SK-N-SH treated with all-trans-retinoic acid at 6 μM for 48 hours (cell line): ENCODE data around the gene BSPRY.

Experiments used
- ATAC-seq: fragments of 200-7000 bp; cut with Tn5 transposase; 3 replicates; pipeline ENCODE4 v1.9.1; 2020; ENCODE audit warnings: mild to moderate bottlenecking, moderate library complexity
- ARNTL ChIP-seq: fragments of 450-650 bp; formaldehyde crosslinking; IDR thresholded peaks from 2 replicates; pipeline ENCODE4 v1.5.0; 2020; ENCODE audit warnings: low read depth, mild to moderate bottlenecking, moderate library complexity, borderline replicate concordance
- BACH2 ChIP-seq: fragments of 250-450 bp; sonication (Bioruptor Pico); IDR thresholded peaks from 2 replicates; pipeline ENCODE4 v1.9.0; 2021; ENCODE audit warnings: mild to moderate bottlenecking, borderline replicate concordance
- CSDC2 ChIP-seq: fragments of 250-450 bp; sonication (Bioruptor Pico); IDR thresholded peaks from 2 replicates; pipeline ENCODE4 v1.5.0; 2020; ENCODE audit warnings: mild to moderate bottlenecking, moderate library complexity
- ESRRG ChIP-seq: fragments of 250-450 bp; sonication (Bioruptor Pico); IDR thresholded peaks from 2 replicates; pipeline ENCODE4 v1.6.1; 2021; ENCODE audit warnings: mild to moderate bottlenecking
- GLIS3 ChIP-seq: fragments of 250-450 bp; sonication (Bioruptor Pico); IDR thresholded peaks from 2 replicates; pipeline ENCODE4 v1.5.0; 2020; ENCODE audit warnings: mild to moderate bottlenecking, moderate library complexity
- ISL1 ChIP-seq: fragments of 250-450 bp; sonication (Bioruptor Pico); IDR thresholded peaks from 2 replicates; pipeline ENCODE4 v2.1.2; 2022; ENCODE audit warnings: mild to moderate bottlenecking, moderate library complexity
- RARB ChIP-seq: fragments of 250-450 bp; sonication (Bioruptor Pico); IDR thresholded peaks from 2 replicates; pipeline ENCODE4 v1.8.0; 2021; ENCODE audit warnings: mild to moderate bottlenecking, moderate library complexity
- SNAI2 ChIP-seq: fragments of 250-450 bp; sonication (Bioruptor Pico); IDR thresholded peaks from 2 replicates; pipeline ENCODE4 v1.5.0; 2020; ENCODE audit warnings: mild to moderate bottlenecking, moderate library complexity
- TCF4 ChIP-seq: fragments of 250-450 bp; sonication (Bioruptor Pico); IDR thresholded peaks from 2 replicates; pipeline ENCODE4 v1.8.0; 2021; ENCODE audit warnings: mild to moderate bottlenecking, moderate library complexity, borderline replicate concordance
- TOX ChIP-seq: fragments of 250-450 bp; sonication (Bioruptor Pico); IDR thresholded peaks from 2 replicates; pipeline ENCODE4 v1.8.0; 2021; ENCODE audit warnings: mild to moderate bottlenecking, moderate library complexity, borderline replicate concordance
- ZC3H10 ChIP-seq: fragments of 250-450 bp; sonication (Bioruptor Pico); IDR thresholded peaks from 2 replicates; pipeline ENCODE4 v1.5.1; 2021; ENCODE audit warnings: mild to moderate bottlenecking, moderate library complexity
- ZFP30 ChIP-seq: fragments of 450-650 bp; formaldehyde crosslinking; IDR thresholded peaks from 2 replicates; pipeline ENCODE4 v1.5.0; 2022; ENCODE audit warnings: mild to moderate bottlenecking, moderate library complexity
- ZNF565 ChIP-seq: fragments of 450-650 bp; formaldehyde crosslinking; conservative IDR thresholded peaks from 2 replicates; pipeline ENCODE4 v1.5.0; 2020; ENCODE audit warnings: low read depth, mild to moderate bottlenecking, moderate library complexity
- ZNF70 ChIP-seq: fragments of 450-650 bp; formaldehyde crosslinking; IDR thresholded peaks from 2 replicates; pipeline ENCODE4 v1.5.0; 2020; ENCODE audit warnings: mild to moderate bottlenecking, moderate library complexity
- ZNF8 ChIP-seq: fragments of 450-650 bp; formaldehyde crosslinking; IDR thresholded peaks from 2 replicates; pipeline ENCODE4 v1.5.0; 2020; ENCODE audit warnings: mild to moderate bottlenecking, moderate library complexity
- TF ChIP-seq, protein P1 (sequence below): fragments of 250-450 bp; sonication (Bioruptor Pico); IDR thresholded peaks from 2 replicates; pipeline ENCODE4 v1.5.1; 2021; ENCODE audit warnings: mild to moderate bottlenecking, moderate library complexity
- TF ChIP-seq, protein P2 (sequence below): fragments of 250-450 bp; sonication (Bioruptor Pico); IDR thresholded peaks from 2 replicates; pipeline ENCODE4 v1.8.0; 2020; ENCODE audit warnings: mild to moderate bottlenecking, moderate library complexity, borderline replicate concordance
- TF ChIP-seq, protein P3 (sequence below): fragments of 250-450 bp; sonication (Bioruptor Pico); IDR thresholded peaks from 2 replicates; pipeline ENCODE4 v1.5.0; 2020; ENCODE audit warnings: mild to moderate bottlenecking, moderate library complexity
- TF ChIP-seq, protein P4 (sequence below): fragments of 250-450 bp; sonication (Bioruptor Pico); IDR thresholded peaks from 2 replicates; pipeline ENCODE4 v1.8.0; 2021; ENCODE audit warnings: low read depth, mild to moderate bottlenecking, moderate library complexity, borderline replicate concordance

Gene BSPRY

DNA sequence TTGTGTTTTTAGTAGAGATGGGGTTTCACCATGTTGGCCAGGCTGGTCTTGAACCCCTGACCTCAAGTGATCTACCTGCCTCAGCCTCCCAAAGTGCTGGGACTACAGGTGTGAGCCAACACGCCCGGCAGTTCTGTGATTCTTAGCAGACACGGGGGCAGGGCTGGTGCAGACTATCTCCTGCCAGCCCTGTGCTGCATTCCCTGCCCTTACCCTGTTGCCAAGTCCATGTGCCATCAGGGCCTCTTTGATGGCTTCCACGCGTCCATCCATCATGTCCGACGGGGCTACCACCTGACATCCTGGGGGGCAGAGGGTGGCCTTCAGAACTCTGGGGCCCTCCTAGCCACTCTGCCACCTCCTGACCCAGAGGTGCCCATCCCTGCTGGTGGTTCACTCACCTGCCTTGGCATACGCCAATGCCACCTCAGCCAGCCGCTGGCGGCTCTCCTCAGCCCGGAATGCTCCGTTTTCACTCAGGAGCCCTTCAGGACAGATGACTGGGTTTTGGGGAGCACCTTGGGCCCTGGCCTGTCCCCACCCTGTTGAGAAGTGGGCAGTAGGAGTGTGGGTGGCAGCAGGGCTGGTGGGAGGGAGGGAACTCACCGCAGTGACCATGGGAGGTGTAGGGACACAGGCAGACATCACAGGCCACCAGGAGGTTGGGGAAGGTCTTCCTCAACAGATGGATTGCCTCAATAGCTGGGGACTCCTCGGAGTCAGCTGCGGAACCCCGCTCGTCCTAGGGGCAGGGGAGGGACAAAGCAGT lies 41.0 kb downstream of the BSPRY start:
- no peak for ATAC-seq
- TF ChIP-seq ISL1 (CRISPR knock-in tag) (no peak), ZFP30 (CRISPR knock-in tag) (no peak), TOX (CRISPR knock-in tag) (no peak), BACH2 (CRISPR knock-in tag) (no peak)

DNA sequence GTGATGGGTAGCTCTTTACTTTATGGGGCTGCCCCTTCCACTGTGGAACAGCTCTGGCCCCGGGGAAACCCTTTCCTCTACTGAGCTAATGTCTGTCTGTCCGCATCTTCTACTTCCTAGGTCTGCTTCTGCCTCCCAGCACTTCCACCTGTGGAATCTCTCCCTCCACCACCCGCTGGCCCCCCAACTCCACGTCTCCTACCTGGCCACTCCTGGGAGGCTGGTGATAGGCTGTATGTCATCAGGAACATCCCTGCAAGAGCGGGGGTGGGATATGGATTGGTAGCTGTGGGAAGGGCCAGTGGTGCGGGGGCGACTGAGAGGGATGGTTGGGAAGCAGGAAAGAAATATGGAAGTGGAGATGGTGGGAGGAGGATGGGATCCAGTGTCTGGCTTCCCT lies 42.6 kb downstream of the BSPRY start:
- ATAC-seq = no peak

DNA sequence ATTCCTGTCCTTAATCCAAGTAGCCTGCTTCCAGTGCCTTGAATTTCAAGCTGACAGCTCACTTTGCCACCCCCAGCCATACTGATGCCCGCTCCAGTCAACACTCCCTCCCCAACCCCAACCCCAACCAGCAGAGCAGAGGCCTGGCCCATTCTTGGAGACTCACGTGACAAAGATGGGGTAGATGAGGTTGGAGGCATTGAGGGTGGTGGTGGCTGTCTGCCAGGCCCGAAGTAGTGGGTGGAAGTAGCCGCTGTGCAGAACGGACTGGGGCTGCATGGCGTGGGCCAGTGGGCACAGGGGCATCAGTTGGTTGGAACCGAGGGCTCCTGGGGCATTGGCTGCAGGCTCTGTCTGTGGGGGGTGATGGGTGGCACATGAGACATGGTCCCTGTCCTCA lies 43.9 kb downstream of the BSPRY start:
- TF ChIP-seq BACH2 (CRISPR knock-in tag) (no peak), ZNF565 (CRISPR knock-in tag) (no peak), ZFP30 (CRISPR knock-in tag) (no peak), ARNTL (CRISPR knock-in tag) (no peak), ESRRG (CRISPR knock-in tag) (no peak), TOX (CRISPR knock-in tag) (no peak), ZNF70 (CRISPR knock-in tag) (no peak), TCF4 (CRISPR knock-in tag) (no peak), SNAI2 (no peak), GLIS3 (CRISPR knock-in tag) (no peak)
- TF ChIP-seq, protein P1, sequence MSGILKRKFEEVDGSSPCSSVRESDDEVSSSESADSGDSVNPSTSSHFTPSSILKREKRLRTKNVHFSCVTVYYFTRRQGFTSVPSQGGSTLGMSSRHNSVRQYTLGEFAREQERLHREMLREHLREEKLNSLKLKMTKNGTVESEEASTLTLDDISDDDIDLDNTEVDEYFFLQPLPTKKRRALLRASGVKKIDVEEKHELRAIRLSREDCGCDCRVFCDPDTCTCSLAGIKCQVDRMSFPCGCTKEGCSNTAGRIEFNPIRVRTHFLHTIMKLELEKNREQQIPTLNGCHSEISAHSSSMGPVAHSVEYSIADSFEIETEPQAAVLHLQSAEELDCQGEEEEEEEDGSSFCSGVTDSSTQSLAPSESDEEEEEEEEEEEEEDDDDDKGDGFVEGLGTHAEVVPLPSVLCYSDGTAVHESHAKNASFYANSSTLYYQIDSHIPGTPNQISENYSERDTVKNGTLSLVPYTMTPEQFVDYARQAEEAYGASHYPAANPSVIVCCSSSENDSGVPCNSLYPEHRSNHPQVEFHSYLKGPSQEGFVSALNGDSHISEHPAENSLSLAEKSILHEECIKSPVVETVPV = no peak
- TF ChIP-seq, protein P2, sequence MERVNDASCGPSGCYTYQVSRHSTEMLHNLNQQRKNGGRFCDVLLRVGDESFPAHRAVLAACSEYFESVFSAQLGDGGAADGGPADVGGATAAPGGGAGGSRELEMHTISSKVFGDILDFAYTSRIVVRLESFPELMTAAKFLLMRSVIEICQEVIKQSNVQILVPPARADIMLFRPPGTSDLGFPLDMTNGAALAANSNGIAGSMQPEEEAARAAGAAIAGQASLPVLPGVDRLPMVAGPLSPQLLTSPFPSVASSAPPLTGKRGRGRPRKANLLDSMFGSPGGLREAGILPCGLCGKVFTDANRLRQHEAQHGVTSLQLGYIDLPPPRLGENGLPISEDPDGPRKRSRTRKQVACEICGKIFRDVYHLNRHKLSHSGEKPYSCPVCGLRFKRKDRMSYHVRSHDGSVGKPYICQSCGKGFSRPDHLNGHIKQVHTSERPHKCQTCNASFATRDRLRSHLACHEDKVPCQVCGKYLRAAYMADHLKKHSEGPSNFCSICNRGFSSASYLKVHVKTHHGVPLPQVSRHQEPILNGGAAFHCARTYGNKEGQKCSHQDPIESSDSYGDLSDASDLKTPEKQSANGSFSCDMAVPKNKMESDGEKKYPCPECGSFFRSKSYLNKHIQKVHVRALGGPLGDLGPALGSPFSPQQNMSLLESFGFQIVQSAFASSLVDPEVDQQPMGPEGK (CRISPR knock-in tag) = no peak
- ATAC-seq = no peak

More for the DNA sequence above, 42.6 kb downstream of the BSPRY start:
- TF ChIP-seq GLIS3 (CRISPR knock-in tag) (no peak), ZFP30 (CRISPR knock-in tag) (no peak)

DNA sequence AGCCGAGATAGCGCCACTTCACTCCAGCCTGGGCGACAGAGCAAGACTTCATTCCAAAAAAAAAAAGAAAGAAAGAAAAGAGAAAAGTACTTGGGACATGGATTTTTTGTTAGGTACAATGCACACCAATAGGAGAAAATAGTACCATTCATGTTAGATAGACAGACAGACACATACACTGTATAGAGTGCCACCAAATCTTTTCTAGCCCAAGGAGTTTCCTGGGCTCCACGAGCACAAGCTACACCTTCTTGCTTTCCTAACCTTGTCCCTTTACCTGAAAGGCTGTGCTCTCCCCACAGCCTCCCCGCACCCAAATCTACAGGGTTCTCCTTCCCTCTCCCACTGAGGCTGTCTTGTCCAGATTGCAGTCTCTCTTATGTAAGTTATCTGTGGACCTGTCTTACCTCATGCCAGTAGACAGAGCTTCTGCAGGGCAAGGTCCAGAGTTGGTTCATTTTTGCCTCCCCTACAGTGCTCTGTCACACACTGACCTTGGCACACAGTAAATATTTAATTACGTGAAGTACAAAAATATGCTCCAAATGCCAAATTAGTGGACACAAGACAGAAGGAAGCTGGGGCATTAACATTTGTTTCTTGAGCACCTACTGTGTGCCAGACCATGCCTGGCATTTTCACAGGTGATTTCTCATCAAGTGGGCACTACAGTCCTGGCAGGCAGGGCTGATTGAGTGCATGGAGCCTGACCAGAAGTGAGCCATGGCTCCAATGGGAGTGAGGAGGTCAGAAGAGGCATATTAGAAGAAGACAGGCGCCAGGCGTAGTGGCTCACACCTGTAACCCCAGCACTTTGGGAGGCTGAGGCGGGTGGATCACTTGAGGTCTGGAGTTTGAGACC lies 45.9 kb downstream of the BSPRY start:
- TF ChIP-seq, protein P3, sequence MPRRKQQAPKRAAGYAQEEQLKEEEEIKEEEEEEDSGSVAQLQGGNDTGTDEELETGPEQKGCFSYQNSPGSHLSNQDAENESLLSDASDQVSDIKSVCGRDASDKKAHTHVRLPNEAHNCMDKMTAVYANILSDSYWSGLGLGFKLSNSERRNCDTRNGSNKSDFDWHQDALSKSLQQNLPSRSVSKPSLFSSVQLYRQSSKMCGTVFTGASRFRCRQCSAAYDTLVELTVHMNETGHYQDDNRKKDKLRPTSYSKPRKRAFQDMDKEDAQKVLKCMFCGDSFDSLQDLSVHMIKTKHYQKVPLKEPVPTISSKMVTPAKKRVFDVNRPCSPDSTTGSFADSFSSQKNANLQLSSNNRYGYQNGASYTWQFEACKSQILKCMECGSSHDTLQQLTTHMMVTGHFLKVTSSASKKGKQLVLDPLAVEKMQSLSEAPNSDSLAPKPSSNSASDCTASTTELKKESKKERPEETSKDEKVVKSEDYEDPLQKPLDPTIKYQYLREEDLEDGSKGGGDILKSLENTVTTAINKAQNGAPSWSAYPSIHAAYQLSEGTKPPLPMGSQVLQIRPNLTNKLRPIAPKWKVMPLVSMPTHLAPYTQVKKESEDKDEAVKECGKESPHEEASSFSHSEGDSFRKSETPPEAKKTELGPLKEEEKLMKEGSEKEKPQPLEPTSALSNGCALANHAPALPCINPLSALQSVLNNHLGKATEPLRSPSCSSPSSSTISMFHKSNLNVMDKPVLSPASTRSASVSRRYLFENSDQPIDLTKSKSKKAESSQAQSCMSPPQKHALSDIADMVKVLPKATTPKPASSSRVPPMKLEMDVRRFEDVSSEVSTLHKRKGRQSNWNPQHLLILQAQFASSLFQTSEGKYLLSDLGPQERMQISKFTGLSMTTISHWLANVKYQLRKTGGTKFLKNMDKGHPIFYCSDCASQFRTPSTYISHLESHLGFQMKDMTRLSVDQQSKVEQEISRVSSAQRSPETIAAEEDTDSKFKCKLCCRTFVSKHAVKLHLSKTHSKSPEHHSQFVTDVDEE = no peak
- TF ChIP-seq ARNTL (CRISPR knock-in tag) (no peak), RARB (CRISPR knock-in tag) (no peak), ZFP30 (CRISPR knock-in tag) (no peak), ZC3H10 (CRISPR knock-in tag) (no peak), TOX (CRISPR knock-in tag) (no peak), BACH2 (CRISPR knock-in tag) (no peak), ZNF565 (CRISPR knock-in tag) (no peak), CSDC2 (CRISPR knock-in tag) (no peak), ZNF8 (no peak), GLIS3 (CRISPR knock-in tag) (no peak), ISL1 (CRISPR knock-in tag) (no peak), SNAI2 (no peak)
- TF ChIP-seq, protein P4, sequence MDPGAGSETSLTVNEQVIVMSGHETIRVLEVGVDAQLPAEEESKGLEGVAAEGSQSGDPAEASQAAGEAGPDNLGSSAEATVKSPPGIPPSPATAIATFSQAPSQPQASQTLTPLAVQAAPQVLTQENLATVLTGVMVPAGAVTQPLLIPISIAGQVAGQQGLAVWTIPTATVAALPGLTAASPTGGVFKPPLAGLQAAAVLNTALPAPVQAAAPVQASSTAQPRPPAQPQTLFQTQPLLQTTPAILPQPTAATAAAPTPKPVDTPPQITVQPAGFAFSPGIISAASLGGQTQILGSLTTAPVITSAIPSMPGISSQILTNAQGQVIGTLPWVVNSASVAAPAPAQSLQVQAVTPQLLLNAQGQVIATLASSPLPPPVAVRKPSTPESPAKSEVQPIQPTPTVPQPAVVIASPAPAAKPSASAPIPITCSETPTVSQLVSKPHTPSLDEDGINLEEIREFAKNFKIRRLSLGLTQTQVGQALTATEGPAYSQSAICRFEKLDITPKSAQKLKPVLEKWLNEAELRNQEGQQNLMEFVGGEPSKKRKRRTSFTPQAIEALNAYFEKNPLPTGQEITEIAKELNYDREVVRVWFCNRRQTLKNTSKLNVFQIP = no peak
- TF ChIP-seq, protein P1 = no peak
- ATAC-seq = no peak
